HEK293T (cell line): ENCODE results near the gene VTI1A.

ENCODE experiments used
- ARNT ChIP-seq: fragments of 450-650 bp; IDR thresholded peaks from 2 replicates; pipeline ENCODE4 v1.6.1; 2017; ENCODE audit warnings: mild to moderate bottlenecking
- CTBP1 ChIP-seq: fragments of 450-650 bp; IDR thresholded peaks from 2 replicates; pipeline ENCODE4 v1.6.1; 2016; ENCODE audit warnings: borderline replicate concordance
- LEF1 ChIP-seq: fragments of 450-650 bp; IDR thresholded peaks from 2 replicates; pipeline ENCODE4 v1.6.1; 2017; ENCODE audit warnings: mild to moderate bottlenecking, borderline replicate concordance
- NFRKB ChIP-seq: fragments of 450-650 bp; IDR thresholded peaks from 2 replicates; pipeline ENCODE4 v1.6.1; 2016; ENCODE audit warnings: mild to moderate bottlenecking, moderate library complexity
- SP1 ChIP-seq: fragments of 450-650 bp; IDR thresholded peaks from 2 replicates; pipeline ENCODE4 v1.6.1; 2017
- SUZ12 ChIP-seq: fragments of 450-650 bp; IDR thresholded peaks from 2 replicates; pipeline ENCODE4 v1.6.1; 2016; ENCODE audit warnings: mild to moderate bottlenecking
- ZNF384 ChIP-seq: fragments of 450-650 bp; IDR thresholded peaks from 2 replicates; pipeline ENCODE4 v1.6.1; 2016
- TF ChIP-seq, protein P1 (sequence below): fragments of 450-650 bp; IDR thresholded peaks from 2 replicates; pipeline ENCODE4 v1.6.1; 2016

DNA sequence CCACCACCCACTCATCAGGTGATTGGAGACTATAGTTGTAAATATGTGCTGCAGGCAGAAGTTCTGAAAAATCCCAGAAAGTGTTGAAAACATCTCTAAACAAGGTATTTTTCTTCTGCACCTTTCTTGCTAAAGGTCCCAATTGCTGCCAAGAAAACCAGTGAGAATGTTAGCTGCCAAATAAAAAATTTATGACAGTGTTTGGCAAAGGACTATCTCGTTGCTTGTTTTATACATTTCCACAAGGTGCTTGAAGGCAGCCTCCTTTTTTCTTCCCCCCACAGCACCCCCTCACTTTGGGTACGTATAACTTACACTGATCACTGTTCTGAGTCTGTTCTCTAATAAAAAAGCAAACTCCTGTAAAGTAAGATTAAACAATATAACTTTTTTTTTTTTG lies 344.4 kb downstream of the VTI1A start:
- TF ChIP-seq ARNT (no peak), LEF1 (no peak), SUZ12 (no peak), NFRKB (no peak), SP1 (no peak), CTBP1 (no peak), ZNF384 (no peak)
- TF ChIP-seq, protein P1, sequence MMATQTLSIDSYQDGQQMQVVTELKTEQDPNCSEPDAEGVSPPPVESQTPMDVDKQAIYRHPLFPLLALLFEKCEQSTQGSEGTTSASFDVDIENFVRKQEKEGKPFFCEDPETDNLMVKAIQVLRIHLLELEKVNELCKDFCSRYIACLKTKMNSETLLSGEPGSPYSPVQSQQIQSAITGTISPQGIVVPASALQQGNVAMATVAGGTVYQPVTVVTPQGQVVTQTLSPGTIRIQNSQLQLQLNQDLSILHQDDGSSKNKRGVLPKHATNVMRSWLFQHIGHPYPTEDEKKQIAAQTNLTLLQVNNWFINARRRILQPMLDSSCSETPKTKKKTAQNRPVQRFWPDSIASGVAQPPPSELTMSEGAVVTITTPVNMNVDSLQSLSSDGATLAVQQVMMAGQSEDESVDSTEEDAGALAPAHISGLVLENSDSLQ, result no peak
